Breast epithelium (tissue), 4 donors: ENCODE results near the gene IGSF9B. TPM values are rescaled to one million over a fixed set of nuclear protein-coding genes. Genes with fewer than 3 reads are reported as not detected.

Source experiments
- DNase-seq, 2 donors: peaks; one replicate each; pipeline ENCODE4 v3.0.0-alpha.2; 2019; ENCODE audit warnings: low spot score in 2 of 2
- H3K27ac ChIP-seq, 2 donors: fragments of 200-600 bp; sonication (generic) in 1 of 2; one replicate each; pipeline ENCODE4 v1.5.1; 2016 to 2019; ENCODE audit warnings: mild to moderate bottlenecking in 1 of 2
- H3K27me3 ChIP-seq, 2 donors: fragments of 200-600 bp; sonication (generic) in 1 of 2; one replicate each; pipeline versions ENCODE4 v1.5.1 to v1.6.0; 2017 to 2019; ENCODE audit warnings: control low read depth in 1 of 2, mild to moderate bottlenecking in 1 of 2
- H3K36me3 ChIP-seq: fragments of 200-600 bp; one replicate; pipeline ENCODE4 v1.5.1; 2019
- H3K4me1 ChIP-seq, 2 donors: fragments of 200-600 bp; sonication (generic); one replicate each; pipeline ENCODE4 v1.5.1; 2016 to 2019; ENCODE audit warnings: control low read depth in 1 of 2
- H3K4me3 ChIP-seq, 3 donors: fragments of 200-600 bp; sonication (generic); 1 replicate in 2 of 3; 2 replicates in 1 of 3; pipeline ENCODE4 v1.5.1; 2016 to 2019; ENCODE audit warnings: mild to moderate bottlenecking in 3 of 3, moderate library complexity in 2 of 3
- H3K9me3 ChIP-seq, 2 donors: fragments of 200-600 bp; sonication (generic) in 1 of 2; one replicate each; pipeline ENCODE4 v1.5.1; 2016 to 2019; ENCODE audit warnings: control low read depth in 1 of 2
- POLR2A ChIP-seq: fragments of 450-650 bp; IDR thresholded peaks from one replicate; pipeline ENCODE4 v1.6.1; 2016; ENCODE audit warnings: antibody characterized with exemption, mild to moderate bottlenecking, moderate library complexity
- POLR2AphosphoS5 ChIP-seq, 3 donors: sonication (generic); formaldehyde crosslinking; IDR thresholded peaks; one replicate each; pipeline ENCODE4 v1.6.1; 2017; ENCODE audit warnings: antibody characterized with exemption in 3 of 3
- intact Hi-C: fragments of 100-400 bp; cut with DNase I; formaldehyde crosslinking; loops from one replicate; pipeline ENCODE4 v1.15.1; 2023; ENCODE audit warnings: low total_unique reads
- total RNA-seq, 3 donors: library from RNA; depleted of rRNA; stranded (reverse); fragments of >200 nt; gene quantifications; one replicate each; pipeline ENCODE4 v1.1.0, GENCODE V29; 2016
- TF ChIP-seq, protein P1 (sequence below), 3 donors: fragments of 450-650 bp; IDR thresholded peaks; one replicate each; pipeline ENCODE4 v1.5.1; 2016 to 2017; ENCODE audit warnings: antibody characterized with exemption in 3 of 3, mild to moderate bottlenecking in 3 of 3, moderate library complexity in 3 of 3

IGSF9B gene
- total RNA-seq, 3 donors from 2014 or later, result 0.64 to 4.5 (median 3.3) TPM

DNA sequence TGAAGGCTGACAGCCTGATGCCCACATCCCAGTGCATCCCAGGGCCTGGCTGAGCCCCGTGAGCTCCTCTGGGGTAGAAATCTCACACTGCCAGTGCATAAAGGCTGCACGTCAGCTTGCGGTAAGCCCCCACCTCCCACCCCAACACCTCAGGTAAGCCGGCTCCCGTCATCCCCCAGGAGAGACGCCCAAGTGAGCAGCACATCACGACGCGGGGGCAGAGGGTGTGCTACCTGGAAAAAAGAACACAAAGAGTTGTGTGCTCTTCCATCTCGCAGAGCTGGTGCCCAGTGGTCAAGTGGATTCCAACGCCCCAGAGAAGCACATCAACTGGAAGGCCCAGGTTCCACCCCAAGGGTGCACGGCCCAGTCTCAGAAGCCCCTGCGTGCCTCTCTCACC, 50.0 kb downstream of the IGSF9B start:
- Histone ChIP-seq H3K4me3 (no peak overlapping the region), H3K27ac (no peak overlapping the region), H3K36me3 (no peaks in the 10 kb centered on the region), H3K27me3 (no peaks in the 10 kb centered on the region), H3K9me3 (no peaks in the 10 kb centered on the region), H3K4me1 (no peaks in the 10 kb centered on the region)
- no peak for DNase-seq
- TF ChIP-seq, protein P1, sequence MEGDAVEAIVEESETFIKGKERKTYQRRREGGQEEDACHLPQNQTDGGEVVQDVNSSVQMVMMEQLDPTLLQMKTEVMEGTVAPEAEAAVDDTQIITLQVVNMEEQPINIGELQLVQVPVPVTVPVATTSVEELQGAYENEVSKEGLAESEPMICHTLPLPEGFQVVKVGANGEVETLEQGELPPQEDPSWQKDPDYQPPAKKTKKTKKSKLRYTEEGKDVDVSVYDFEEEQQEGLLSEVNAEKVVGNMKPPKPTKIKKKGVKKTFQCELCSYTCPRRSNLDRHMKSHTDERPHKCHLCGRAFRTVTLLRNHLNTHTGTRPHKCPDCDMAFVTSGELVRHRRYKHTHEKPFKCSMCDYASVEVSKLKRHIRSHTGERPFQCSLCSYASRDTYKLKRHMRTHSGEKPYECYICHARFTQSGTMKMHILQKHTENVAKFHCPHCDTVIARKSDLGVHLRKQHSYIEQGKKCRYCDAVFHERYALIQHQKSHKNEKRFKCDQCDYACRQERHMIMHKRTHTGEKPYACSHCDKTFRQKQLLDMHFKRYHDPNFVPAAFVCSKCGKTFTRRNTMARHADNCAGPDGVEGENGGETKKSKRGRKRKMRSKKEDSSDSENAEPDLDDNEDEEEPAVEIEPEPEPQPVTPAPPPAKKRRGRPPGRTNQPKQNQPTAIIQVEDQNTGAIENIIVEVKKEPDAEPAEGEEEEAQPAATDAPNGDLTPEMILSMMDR (IDR thresholded peaks at IDR 0.05), result no peak
- TF ChIP-seq POLR2AphosphoS5 (IDR thresholded peaks at IDR 0.05), result no peak
- TF ChIP-seq POLR2A, result no peak
- intact Hi-C loops, result no loop called here

DNA sequence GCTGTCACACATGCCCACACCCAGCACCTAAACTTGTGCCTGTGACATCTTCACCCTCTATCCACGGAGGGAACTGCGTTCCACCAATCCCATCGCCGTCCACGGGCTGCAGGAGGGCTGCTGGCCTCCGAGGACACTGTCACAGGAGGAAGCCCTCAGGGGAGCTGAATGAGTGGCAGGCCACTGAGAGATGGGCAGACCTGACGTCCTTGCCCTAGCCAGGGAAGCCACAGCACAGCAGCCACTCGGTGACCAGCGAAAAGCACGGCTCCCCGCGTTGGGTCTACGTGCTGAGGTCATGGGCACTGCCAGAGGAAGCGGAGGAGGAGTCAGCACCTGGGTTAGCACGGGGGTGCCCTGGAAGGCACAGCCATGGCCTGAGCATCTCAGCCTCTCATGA, 50.5 kb downstream of the IGSF9B start:
- no peaks in the 10 kb centered on the region for H3K36me3 ChIP-seq
- intact Hi-C loops, result no loop called here
- DNase-seq, result peak in 1 of 2 donors; percentile 27

DNA sequence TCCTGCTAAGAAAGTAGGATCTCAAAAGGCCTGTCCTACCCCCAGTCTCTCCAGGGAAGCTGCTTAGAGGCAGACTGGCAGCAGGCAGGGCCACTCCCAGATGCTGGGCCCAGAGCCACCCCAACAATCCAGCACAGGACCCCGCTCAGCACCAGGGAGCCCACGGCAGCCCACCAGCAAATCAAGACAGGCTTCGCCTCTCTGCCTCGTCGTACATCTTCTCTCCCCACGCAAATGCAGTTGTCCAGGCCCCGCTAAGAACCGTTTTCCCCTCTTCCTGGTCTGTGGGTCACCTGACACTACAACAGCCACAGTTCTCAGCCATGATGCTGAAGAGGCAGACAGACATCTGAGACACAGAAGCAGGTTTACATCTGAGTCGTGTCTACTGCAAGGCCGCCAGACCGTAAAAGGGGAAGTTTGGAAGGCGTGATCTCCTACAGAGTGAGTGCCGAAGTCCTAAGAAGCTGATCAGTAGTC, 51.1 kb downstream of the IGSF9B start:
- DNase-seq, result peak in 1 of 2 donors; percentile 9

More for the DNA sequence above, 50.5 kb downstream of the IGSF9B start:
- TF ChIP-seq, protein P1 (IDR thresholded peaks at IDR 0.05), result no peak
- TF ChIP-seq POLR2AphosphoS5 (IDR thresholded peaks at IDR 0.05) (no peak), POLR2A (no peak)
- no peak overlapping the region for H3K4me3 ChIP-seq
- no peaks in the 10 kb centered on the region for H3K4me1 ChIP-seq
- H3K27ac ChIP-seq, result no peak overlapping the region
- H3K9me3 ChIP-seq, result no peaks in the 10 kb centered on the region
- H3K27me3 ChIP-seq, result no peaks in the 10 kb centered on the region

DNA sequence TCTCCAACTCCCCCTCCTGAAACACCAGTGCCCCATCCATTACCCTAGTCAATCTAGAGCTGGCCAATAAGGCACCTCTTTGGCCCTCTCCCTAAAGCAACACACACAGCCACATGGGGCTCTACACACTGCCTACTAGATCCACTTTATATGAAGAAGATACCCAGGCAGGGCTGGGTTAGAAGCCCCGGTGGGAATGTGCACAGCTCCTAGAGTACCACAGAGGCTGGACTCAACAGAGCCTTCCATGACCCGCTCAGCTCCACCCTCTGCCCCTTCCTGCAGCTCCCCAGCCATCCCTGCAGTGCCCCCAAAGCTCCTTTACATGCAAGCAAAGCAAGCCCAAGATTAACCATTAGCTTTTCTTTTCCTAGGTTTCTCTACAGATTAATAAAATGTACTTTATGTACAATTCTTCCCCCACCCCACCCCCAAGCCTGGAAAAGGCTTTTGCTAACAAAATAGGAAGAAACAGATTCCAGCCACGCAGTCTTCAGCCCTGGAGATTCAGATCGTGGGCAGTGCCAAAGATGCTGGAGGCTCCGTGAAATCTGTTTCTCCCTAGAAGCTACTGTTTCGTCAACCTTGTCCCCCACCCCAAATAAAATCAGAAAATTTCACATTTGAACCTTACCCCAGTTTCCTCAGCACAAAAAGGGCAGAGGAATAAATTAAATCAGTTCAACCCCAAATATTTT, 51.8 kb downstream of the IGSF9B start:
- DNase-seq, result peak in 1 of 2 donors; percentile 15
- no peak overlapping the region for H3K27ac ChIP-seq

More for the DNA sequence above, 51.1 kb downstream of the IGSF9B start:
- Histone ChIP-seq H3K27ac (no peak overlapping the region), H3K27me3 (no peaks in the 10 kb centered on the region), H3K9me3 (no peaks in the 10 kb centered on the region), H3K36me3 (no peaks in the 10 kb centered on the region), H3K4me3 (no peak overlapping the region), H3K4me1 (no peaks in the 10 kb centered on the region)
- intact Hi-C loops, result no loop called here
- no peak for TF ChIP-seq POLR2A
- TF ChIP-seq, protein P1 (IDR thresholded peaks at IDR 0.05), result no peak
- TF ChIP-seq POLR2AphosphoS5 (IDR thresholded peaks at IDR 0.05), result no peak

More for the DNA sequence above, 51.8 kb downstream of the IGSF9B start:
- Histone ChIP-seq H3K9me3 (no peaks in the 10 kb centered on the region), H3K4me1 (no peaks in the 10 kb centered on the region), H3K4me3 (no peak overlapping the region), H3K36me3 (no peaks in the 10 kb centered on the region), H3K27me3 (no peaks in the 10 kb centered on the region)
- TF ChIP-seq, protein P1 (IDR thresholded peaks at IDR 0.05), result no peak
- TF ChIP-seq POLR2AphosphoS5 (IDR thresholded peaks at IDR 0.05) (no peak), POLR2A (no peak)
- intact Hi-C loops, result no loop called here
